Loucy (cell line): ENCODE results near the gene HDAC10.

Experiments used
- H2AFZ ChIP-seq: fragments of 200-600 bp; sonication (generic); 2 replicates; pipeline ENCODE4 v1.6.0; 2016; ENCODE audit warnings: antibody characterized with exemption, mild to moderate bottlenecking, low read length, moderate library complexity
- H3F3A ChIP-seq: fragments of 200-600 bp; 2 replicates; pipeline ENCODE4 v1.6.0; 2016; ENCODE audit warnings: antibody characterized with exemption, low read depth, mild to moderate bottlenecking
- H3K27me3 ChIP-seq: fragments of 200-600 bp; sonication (generic); 2 replicates; pipeline ENCODE4 v1.6.1; 2014; ENCODE audit warnings: low read length, mild to moderate bottlenecking; ENCODE audit not compliant: insufficient read depth, poor library complexity, severe bottlenecking
- H3K36me3 ChIP-seq: fragments of 200-600 bp; sonication (generic); 2 replicates; pipeline ENCODE4 v1.6.1; 2016; ENCODE audit warnings: low read length; ENCODE audit not compliant: insufficient read depth
- H3K4me1 ChIP-seq: fragments of 200-600 bp; sonication (generic); 2 replicates; pipeline ENCODE4 v1.5.1; 2014; ENCODE audit warnings: low read length, mild to moderate bottlenecking; ENCODE audit not compliant: insufficient read depth, poor library complexity, severe bottlenecking
- H3K4me2 ChIP-seq: fragments of 200-600 bp; sonication (generic); 2 replicates; pipeline ENCODE4 v1.6.0; 2014; ENCODE audit warnings: antibody characterized with exemption, low read length, low read depth, mild to moderate bottlenecking; ENCODE audit not compliant: poor library complexity, severe bottlenecking
- H3K4me3 ChIP-seq: fragments of 200-600 bp; sonication (generic); 2 replicates; pipeline ENCODE4 v1.5.1; 2014; ENCODE audit warnings: low read length, mild to moderate bottlenecking, mixed read lengths; ENCODE audit not compliant: poor library complexity, severe bottlenecking
- H3K79me2 ChIP-seq: fragments of 200-600 bp; sonication (generic); 2 replicates; pipeline ENCODE4 v1.6.1; 2014; ENCODE audit warnings: low read length; ENCODE audit not compliant: insufficient read depth
- H3K9ac ChIP-seq: fragments of 200-600 bp; sonication (generic); 2 replicates; pipeline ENCODE4 v1.6.0; 2014; ENCODE audit warnings: mild to moderate bottlenecking, low read depth, low read length, moderate library complexity; ENCODE audit not compliant: poor library complexity, severe bottlenecking
- H3K9me2 ChIP-seq: fragments of 200-600 bp; sonication (generic); replicated peaks from 2 replicates; pipeline ENCODE4 v1.6.1; 2016; ENCODE audit warnings: low read depth, low read length, mixed read lengths
- H3K9me3 ChIP-seq: fragments of 200-600 bp; sonication (generic); 2 replicates; pipeline ENCODE4 v1.6.1; 2014; ENCODE audit warnings: mild to moderate bottlenecking, antibody characterized with exemption, low read length, low read depth; ENCODE audit not compliant: insufficient read depth
- H4K20me1 ChIP-seq: fragments of 200-600 bp; sonication (generic); 2 replicates; pipeline ENCODE4 v1.6.0; 2014; ENCODE audit warnings: antibody characterized with exemption, low read length, mild to moderate bottlenecking; ENCODE audit not compliant: insufficient read depth, poor library complexity, severe bottlenecking
- CTCF ChIP-seq: fragments of 200-600 bp; sonication (generic); conservative IDR thresholded peaks from 2 replicates; pipeline ENCODE4 v1.5.1; 2014; ENCODE audit warnings: mild to moderate bottlenecking, antibody characterized with exemption, low read length
- EZH2phosphoT487 ChIP-seq: fragments of 200-600 bp; IDR thresholded peaks from 2 replicates; pipeline ENCODE4 v1.6.1; 2018; ENCODE audit warnings: antibody characterized with exemption, mild to moderate bottlenecking, moderate library complexity, borderline replicate concordance

The HDAC10 gene

GRCh38 chr22:50238755-50239154 lies 12.3 kb downstream of the HDAC10 start:
- H3K4me1 ChIP-seq = peaks cover 17% of the 10 kb centered on the region
- H3K36me3 ChIP-seq = no peaks in the 10 kb centered on the region; the same call in 1 of the 2 replicates
- H3F3A ChIP-seq = no peaks in the 10 kb centered on the region
- H3K4me3 ChIP-seq = no peak overlapping the region
- H3K9ac ChIP-seq = no peak overlapping the region
- H3K79me2 ChIP-seq = peaks cover 70% of the 10 kb centered on the region
- H3K27me3 ChIP-seq = no peaks in the 10 kb centered on the region
- H3K4me2 ChIP-seq = no peak overlapping the region
- no peak for TF ChIP-seq EZH2phosphoT487
- TF ChIP-seq CTCF = no peak
- H2AFZ ChIP-seq = no peak overlapping the region
- no peaks in the 10 kb centered on the region for H3K9me2 ChIP-seq
- peaks cover 15% of the 10 kb centered on the region for H4K20me1 ChIP-seq
- no peaks in the 10 kb centered on the region for H3K9me3 ChIP-seq

GRCh38 chr22:50236731-50237409 lies 14.2 kb downstream of the HDAC10 start:
- H3K4me3 ChIP-seq = no peak overlapping the region
- no peak overlapping the region for H3K4me2 ChIP-seq
- no peaks in the 10 kb centered on the region for H3K27me3 ChIP-seq
- H3K4me1 ChIP-seq = peaks cover 10% of the 10 kb centered on the region
- TF ChIP-seq EZH2phosphoT487 (no peak), CTCF (peak; percentile 64)
- no peaks in the 10 kb centered on the region for H3F3A ChIP-seq
- H3K9me2 ChIP-seq = no peaks in the 10 kb centered on the region
- no peak overlapping the region for H3K9ac ChIP-seq
- H3K79me2 ChIP-seq = peaks cover 53% of the 10 kb centered on the region; the same call in 1 of the 2 replicates
- H3K36me3 ChIP-seq = peaks cover 9% of the 10 kb centered on the region; the same call in 1 of the 2 replicates
- H2AFZ ChIP-seq = no peak overlapping the region
- H3K9me3 ChIP-seq = no peaks in the 10 kb centered on the region
- H4K20me1 ChIP-seq = peaks cover 7% of the 10 kb centered on the region

GRCh38 chr22:50233223-50233622 lies 17.8 kb downstream of the HDAC10 start:
- H3K9me3 ChIP-seq = no peaks in the 10 kb centered on the region
- no peak overlapping the region for H2AFZ ChIP-seq
- H3K4me3 ChIP-seq = no peak overlapping the region
- H3K79me2 ChIP-seq = peaks cover 23% of the 10 kb centered on the region; the same call in 1 of the 2 replicates
- H3F3A ChIP-seq = no peaks in the 10 kb centered on the region
- TF ChIP-seq EZH2phosphoT487 (no peak), CTCF (no peak)
- peaks cover 9% of the 10 kb centered on the region; the same call in 1 of the 2 replicates for H3K36me3 ChIP-seq
- H3K9me2 ChIP-seq = no peaks in the 10 kb centered on the region
- H3K4me2 ChIP-seq = no peak overlapping the region
- H4K20me1 ChIP-seq = no peaks in the 10 kb centered on the region
- no peak overlapping the region for H3K9ac ChIP-seq
- H3K27me3 ChIP-seq = no peaks in the 10 kb centered on the region
- H3K4me1 ChIP-seq = no peaks in the 10 kb centered on the region
